A204.1 (cell line): ENCODE results near the gene CMTM5.
"Not testable (repeated sequence)": the region's sequence is repeated elsewhere in the genome, so short reads cannot be mapped to it uniquely, and the experiment has no call there.

ENCODE experiments used
- FAIRE-seq: peaks from 2 replicates; lab custom pipeline; 2012; peaks lifted over from hg19 to GRCh38; lab: Jason Lieb, UNC

Gene CMTM5

DNA sequence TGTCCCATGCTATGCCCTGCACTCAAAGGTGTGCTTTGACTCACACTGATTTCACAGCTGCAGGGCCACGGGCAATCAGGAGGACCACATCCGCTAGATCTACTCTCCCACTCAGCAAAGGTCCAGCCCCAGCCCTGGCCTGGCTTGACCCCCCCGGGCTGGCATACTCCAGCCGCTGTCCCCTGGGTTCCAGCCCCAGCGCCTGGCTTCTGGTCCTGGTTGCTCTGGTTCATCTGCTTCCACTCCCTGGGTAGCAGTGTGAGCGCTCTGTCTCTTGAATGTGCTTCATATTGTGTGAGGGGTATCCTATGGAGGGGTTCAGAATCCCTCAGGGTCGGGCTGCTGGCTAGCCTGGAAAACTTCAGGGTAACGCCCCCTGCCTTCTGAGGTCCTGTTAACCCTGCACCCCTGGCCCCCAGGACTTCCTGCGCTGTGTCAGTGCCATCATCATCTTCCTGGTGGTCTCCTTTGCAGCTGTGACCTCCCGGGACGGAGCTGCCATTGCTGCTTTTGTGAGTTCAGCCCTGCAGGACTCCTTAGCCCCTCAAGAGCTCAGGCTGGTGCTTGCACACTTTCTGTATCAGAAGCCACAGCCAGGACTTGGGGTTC, 1.9 kb downstream of the CMTM5 start:
- FAIRE-seq: no peak

DNA sequence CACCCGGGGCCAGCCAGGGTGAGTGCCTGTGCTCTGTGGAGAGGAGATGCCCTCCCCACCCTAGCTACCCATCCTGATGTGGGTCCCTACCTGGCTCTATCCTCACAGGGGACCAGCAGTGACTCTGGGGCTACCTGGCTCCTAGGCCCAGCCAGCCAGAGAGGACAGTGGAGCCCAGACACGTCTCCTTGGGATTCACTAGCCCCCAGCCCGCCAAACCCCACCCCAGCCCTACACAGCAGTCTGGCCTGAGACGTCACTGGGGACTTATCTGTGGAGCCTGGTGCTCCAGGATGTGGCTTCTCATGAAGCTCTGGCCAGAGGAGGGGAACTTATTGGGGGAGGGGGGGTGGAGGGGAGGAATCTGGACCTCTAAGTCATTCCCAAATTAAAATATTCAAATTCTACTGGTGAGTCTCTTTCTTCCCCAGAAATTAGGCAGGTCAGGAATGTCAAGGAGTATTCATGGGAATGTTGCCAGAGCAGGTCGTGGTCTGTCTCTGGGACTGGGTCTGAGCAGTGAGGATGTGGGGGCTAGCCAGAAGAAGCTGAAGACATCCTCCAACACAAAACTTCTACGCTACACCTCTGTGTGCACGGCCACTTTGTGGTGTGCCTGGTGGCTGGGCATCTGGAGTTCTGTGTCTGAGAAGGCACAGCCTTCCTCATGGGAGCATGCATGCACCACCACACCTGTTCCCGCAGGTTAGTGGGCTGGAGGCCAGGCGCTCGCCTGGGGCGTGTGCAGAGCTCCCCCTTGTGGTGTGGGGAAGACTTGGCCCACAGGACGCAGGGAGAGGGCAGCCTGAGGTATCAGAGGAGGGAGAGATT, 2.7 kb downstream of the CMTM5 start:
- FAIRE-seq: no peak

DNA sequence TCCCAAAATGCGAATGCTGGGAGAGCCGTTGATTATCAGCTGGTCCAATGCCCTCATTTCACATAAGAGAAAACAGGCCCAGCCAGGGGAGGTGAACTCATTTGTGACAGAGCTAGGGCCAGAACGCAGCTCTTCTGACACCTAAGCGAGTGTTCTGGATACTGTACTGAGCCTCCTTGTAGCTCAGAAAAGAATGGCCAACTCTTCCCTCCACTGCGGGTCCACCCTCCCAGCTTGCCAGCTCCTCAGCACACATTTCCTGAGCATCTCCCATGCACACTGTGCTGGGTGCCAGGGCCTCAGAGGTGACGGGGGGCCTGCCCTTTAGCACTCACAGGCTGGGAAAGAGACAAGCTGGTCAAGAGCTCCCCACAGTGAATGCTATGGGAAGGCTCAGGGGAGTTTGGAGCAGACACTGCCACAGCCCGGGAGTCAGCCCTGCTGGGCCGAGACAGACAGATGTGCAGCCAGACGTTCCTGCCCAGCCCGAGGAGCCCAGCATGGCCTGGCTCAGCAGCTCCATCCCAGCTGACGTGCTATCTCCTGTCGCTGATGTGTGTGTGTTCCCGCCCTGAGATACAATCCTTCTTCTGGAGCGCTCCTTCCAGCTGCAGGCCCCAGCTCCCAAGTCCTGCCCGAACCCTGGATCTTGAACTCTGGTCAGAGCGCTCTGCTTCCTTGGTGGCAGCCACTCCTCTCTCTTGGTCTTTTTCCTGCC, 3.5 kb downstream of the CMTM5 start:
- no peak for FAIRE-seq

DNA sequence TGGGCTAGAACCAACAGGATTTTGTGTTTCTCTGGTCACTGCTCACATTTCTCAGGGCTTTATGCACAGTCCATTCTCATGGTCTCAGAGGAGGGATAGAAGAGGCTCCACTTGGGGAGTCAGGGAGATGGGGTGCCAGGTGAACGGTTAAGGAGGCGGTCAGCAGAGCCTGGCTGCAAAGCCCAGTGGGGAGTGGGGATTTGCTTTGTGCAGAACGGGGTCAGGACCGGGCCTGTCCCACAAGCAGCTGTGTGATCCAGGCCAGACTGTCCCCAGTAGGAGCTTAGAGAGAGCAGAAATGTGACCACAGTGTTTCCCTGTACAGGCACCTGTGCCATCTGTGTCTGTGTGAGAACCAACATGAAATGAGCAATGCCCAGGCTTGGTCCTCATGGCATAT, 4.1 kb downstream of the CMTM5 start:
- FAIRE-seq: no peak

DNA sequence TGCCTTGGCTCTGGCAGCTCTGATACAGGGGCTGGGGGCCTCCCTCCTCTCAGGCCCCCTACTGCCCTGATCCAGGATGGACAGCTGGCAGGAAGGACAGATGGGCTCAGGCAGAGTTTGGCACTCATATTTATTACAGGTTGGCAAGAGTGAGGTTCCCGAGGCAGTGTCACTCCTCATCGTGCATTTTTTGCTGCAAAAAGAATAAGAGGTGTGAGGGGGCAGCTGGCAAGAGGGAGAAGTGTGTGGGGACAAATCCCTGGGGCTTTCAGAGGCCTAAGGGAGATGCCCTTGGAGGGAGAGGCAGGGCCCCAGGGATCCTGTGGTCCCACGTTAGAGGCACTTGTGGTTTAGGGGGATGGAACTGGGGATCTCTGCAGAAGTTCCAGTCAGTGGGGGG, 5.0 kb downstream of the CMTM5 start:
- no peak for FAIRE-seq

GRCh38 chr14:23382276-23382675, 5.4 kb downstream of the CMTM5 start:
- FAIRE-seq: no peak

DNA sequence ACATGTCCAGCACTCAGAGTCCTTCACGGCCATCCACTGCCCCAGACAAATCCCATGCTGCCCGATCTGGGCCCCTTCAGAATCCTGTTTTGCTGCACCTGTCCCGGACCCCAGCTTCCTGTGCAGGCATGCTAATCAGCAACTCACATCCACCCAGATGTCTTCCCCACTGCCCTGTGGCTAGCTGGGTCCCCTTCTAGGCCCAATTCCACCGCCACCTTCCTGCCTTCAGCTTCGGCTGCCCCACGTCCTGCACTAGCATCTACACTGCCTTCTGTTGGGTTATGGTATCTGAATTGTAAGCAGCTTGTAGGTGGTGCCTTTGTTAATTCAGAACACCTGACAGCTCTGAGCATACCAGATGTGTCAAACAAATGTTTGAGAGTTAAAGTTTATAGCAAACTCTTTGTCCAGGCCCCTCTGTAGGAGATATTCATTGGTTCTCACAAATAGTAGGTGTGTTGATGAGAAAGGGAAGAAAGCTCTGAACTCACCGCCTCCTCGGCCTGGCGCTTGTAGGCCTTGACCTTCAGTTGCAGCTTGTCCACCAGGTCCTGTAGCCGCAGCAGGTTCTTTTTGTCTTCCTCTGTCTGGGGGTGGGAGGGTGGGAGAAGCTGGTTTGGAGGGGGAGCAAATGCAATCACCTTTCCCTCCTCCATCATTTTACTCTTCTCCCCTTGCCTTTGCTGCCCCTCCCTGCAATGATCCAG, 6.0 kb downstream of the CMTM5 start:
- FAIRE-seq: no peak

GRCh38 chr14:23384364-23385080, 7.7 kb downstream of the CMTM5 start:
- FAIRE-seq: no peak

- no peak for FAIRE-seq
These were observed 8.4 kb downstream of the CMTM5 start for GRCh38 chr14:23385244-23385641.

DNA sequence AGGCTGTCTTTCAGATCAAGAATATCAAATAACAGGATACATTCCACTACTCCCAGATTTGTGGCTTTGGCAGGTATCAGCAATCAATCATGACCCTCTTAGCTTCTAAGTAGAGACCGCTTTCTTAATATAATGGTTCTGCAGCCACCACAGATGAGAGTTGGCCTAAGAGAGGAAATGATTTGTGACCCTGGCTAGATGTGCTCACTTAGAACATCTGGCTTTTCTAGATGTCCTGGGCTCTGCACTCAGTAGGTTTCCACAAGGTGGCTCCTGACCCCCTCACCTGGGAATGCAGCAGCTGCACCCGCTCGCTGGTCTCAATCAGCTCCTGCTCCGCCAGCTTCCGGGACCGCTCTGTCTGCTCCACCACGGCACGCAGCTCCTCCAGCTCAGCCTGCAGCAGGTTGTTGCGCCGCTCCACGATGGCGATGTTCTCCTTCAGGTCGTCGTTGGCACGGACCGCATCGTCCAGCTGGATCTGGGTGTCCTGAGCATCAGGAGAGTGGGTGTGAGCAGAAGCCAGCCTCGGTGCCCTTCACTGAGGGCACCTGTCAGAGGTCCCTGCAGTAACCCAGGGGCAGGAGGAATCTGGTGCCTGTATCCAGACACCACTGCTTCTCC, 8.9 kb downstream of the CMTM5 start:
- FAIRE-seq: no peak

- not testable (repeated sequence) for FAIRE-seq
These were observed 9.4 kb downstream of the CMTM5 start for GRCh38 chr14:23386266-23386657.

DNA sequence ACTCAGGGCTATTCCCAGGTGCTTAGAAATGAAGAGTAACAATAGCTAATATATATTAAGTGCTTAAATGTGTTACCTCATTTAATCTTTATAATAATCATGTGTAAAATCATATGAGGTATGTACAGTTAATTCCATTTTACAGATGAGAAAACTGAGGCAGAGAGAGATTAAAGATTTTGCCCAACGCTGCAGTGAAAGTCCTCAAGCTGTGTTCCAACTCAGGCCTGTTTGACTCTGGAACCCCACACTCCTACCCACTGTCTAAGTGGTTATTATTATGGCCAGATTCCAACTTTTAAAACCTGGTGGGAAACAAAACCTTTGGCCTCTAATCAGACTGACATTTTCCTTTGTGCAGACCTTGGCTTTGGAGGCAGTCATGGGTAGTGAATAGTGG, 10.2 kb downstream of the CMTM5 start:
- FAIRE-seq: no peak

DNA sequence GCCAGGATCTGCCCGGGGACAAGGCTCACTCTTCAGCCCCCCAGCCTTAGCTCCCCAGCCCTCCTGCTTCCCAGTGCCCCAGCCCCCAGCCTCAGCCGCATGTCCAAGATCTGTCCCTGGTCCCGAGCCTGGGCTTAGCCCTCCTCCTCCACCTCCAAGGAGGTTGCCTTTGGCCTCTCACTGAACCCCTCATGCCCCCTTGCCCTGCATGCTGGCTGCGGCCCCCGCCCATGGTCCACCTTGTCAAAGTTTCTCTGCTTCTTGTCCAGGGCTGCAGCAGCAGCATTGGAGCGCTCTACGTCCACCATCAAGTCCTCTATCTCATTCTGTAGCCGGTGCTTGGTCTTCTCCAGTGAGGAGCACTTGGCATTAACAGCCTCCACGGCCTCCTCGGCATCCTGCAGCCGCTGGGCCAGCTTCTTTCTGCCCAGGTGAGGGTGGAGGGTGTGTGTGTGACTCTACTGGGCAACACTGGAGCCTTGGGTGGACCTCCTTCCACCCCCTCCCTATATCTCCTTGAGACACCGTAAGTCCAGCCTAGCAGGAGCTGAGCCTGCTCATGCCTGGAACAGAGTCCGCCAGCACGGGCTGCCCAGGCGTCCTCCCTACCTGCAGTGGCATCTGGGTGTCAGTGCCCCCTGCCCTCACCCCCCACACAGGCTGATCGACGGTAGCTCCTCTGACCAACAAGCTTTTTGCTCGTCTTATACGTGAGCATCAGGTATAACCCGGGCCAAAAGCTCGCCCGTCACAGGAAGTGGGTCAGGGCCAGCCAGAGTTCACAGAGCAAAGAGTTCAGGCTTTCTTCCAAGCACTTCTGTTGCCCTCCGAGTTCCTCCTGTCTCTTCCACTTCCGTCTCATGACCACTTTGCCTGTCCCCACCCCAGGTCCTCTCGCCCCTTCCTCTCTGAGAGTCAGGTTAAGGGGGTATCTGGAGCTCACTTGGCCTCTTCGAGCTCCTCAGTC, 11.4 kb downstream of the CMTM5 start:
- FAIRE-seq: no peak

DNA sequence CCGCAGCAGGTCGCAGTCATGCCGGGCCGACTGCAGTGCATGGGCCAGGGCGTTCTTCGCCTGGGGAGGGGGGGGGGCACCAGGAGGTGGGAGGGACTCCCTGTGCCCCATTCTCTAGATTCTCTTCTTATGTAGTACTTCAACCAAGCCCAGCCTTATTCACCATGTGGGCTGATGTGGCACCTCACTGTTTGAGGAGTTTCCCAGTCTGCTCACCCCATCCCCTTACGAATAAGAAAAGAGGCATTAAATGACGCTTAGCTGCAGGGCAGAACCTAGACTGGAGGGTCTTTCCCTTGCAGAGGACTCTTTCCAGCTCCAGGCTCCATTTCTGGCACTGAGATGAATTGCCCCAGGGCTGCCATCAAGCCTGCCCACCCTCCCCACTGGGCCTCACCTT, 12.2 kb downstream of the CMTM5 start:
- FAIRE-seq: no peak

- FAIRE-seq: no peak
These were observed 12.6 kb downstream of the CMTM5 start for GRCh38 chr14:23389396-23389795.

DNA sequence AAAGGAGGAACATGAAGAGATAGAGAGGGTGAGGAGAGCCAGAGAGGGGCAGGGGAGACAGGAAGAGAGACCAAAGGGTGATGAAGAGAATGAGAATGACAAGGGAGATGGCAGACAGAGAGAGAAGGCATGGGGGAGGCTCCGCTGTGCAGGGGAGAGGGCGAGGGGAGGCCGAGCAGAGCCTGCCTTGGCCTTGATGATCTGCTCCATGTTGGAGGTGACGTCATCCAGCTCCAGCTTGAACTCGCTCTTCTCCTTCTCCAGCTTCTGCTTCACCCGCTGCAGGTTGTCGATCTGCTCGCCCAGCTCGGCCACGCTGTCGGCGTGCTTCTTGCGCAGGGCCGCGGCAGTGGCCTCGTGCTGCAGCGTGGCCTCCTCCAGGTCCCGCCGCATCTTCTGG, 13.0 kb downstream of the CMTM5 start:
- not testable (repeated sequence) for FAIRE-seq

GRCh38 chr14:23392613-23393012, 15.8 kb downstream of the CMTM5 start:
- no peak for FAIRE-seq

GRCh38 chr14:23396126-23396525, 19.3 kb downstream of the CMTM5 start:
- FAIRE-seq: no peak

DNA sequence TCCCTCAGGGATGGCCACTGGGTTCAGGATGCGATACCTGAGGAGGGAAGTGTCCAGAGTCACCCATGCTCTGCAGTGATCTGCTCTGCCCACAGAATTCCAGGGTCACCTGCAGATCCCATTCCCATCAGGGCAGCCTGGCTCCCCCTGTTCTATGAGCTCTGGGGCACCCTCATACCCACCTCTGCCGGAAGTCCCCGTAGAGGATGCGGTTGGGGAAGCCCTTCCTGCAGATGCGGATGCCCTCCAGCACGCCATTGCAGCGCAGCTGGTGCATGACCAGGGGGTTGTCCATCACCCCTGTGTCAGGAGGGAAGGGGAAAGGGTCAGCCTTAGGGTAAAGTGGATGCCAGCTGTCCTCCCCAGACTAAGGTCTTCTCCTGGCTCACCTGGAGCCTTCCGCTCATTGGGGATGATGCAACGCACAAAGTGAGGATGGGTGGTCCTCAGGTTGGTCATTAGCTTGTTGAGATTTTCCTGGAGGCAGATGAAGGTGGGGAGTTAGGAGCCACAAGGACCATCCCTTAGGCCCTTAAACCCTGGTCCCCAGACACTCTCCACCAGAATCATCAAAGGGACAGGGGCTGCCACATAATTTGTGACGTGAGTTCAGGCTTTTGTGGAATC, 20.0 kb downstream of the CMTM5 start:
- no peak for FAIRE-seq

- FAIRE-seq: no peak
These were observed 21.5 kb downstream of the CMTM5 start for GRCh38 chr14:23398348-23398747.
